HEK293T (cell line): ENCODE measurements around the gene NEMF.
"Not testable (repeated sequence)": the region's sequence is repeated elsewhere in the genome, so short reads cannot be mapped to it uniquely, and the experiment has no call there.

Source experiments
- CTCF ChIA-PET: fragments of 350-600 bp; formaldehyde crosslinking; extraction: SDS; loops from one replicate; lab custom pipeline; 2021; ENCODE audit warnings: antibody characterized with exemption, inconsistent platforms; lab: Yijun Ruan, JAX
- POLR2A ChIA-PET: fragments of 350-600 bp; formaldehyde crosslinking; extraction: SDS; loops from one replicate; lab custom pipeline; 2020; ENCODE audit warnings: antibody characterized with exemption, inconsistent platforms; lab: Yijun Ruan, JAX
- DNase-seq: peaks from one replicate; pipeline ENCODE4 v3.0.0; 2012; ENCODE audit warnings: mixed read lengths; ENCODE audit errors: extremely low spot score
- ARNT ChIP-seq: fragments of 450-650 bp; IDR thresholded peaks from 2 replicates; pipeline ENCODE4 v1.6.1; 2017; ENCODE audit warnings: mild to moderate bottlenecking
- BHLHE40 ChIP-seq: fragments of 450-650 bp; IDR thresholded peaks from 2 replicates; pipeline ENCODE4 v1.6.1; 2016; ENCODE audit warnings: mild to moderate bottlenecking, moderate library complexity, borderline replicate concordance
- CTBP1 ChIP-seq: fragments of 450-650 bp; IDR thresholded peaks from 2 replicates; pipeline ENCODE4 v1.6.1; 2016; ENCODE audit warnings: borderline replicate concordance
- ELF4 ChIP-seq: fragments of 450-650 bp; IDR thresholded peaks from 2 replicates; pipeline ENCODE4 v1.6.1; 2017; ENCODE audit warnings: antibody characterized with exemption
- FOXA1 ChIP-seq: fragments of 450-650 bp; IDR thresholded peaks from 2 replicates; pipeline ENCODE4 v1.6.1; 2016; ENCODE audit warnings: mild to moderate bottlenecking
- FOXK2 ChIP-seq: fragments of 450-650 bp; IDR thresholded peaks from 2 replicates; pipeline ENCODE4 v1.6.1; 2016; ENCODE audit warnings: mild to moderate bottlenecking
- FOXM1 ChIP-seq: fragments of 450-650 bp; IDR thresholded peaks from 2 replicates; pipeline ENCODE4 v1.6.1; 2017; ENCODE audit warnings: mild to moderate bottlenecking, borderline replicate concordance
- HDGF ChIP-seq: fragments of 450-650 bp; IDR thresholded peaks from 2 replicates; pipeline ENCODE4 v1.6.1; 2017; ENCODE audit warnings: antibody characterized with exemption, borderline replicate concordance
- L3MBTL2 ChIP-seq: fragments of 450-650 bp; conservative IDR thresholded peaks from 2 replicates; pipeline ENCODE4 v1.6.1; 2016; ENCODE audit warnings: mild to moderate bottlenecking
- LEF1 ChIP-seq: fragments of 450-650 bp; IDR thresholded peaks from 2 replicates; pipeline ENCODE4 v1.6.1; 2017; ENCODE audit warnings: mild to moderate bottlenecking, borderline replicate concordance
- NFRKB ChIP-seq: fragments of 450-650 bp; IDR thresholded peaks from 2 replicates; pipeline ENCODE4 v1.6.1; 2016; ENCODE audit warnings: mild to moderate bottlenecking, moderate library complexity
- SP1 ChIP-seq: fragments of 450-650 bp; IDR thresholded peaks from 2 replicates; pipeline ENCODE4 v1.6.1; 2017
- SUZ12 ChIP-seq: fragments of 450-650 bp; IDR thresholded peaks from 2 replicates; pipeline ENCODE4 v1.6.1; 2016; ENCODE audit warnings: mild to moderate bottlenecking
- TARDBP ChIP-seq: fragments of 450-650 bp; IDR thresholded peaks from 2 replicates; pipeline ENCODE4 v1.6.1; 2016
- ZNF384 ChIP-seq: fragments of 450-650 bp; IDR thresholded peaks from 2 replicates; pipeline ENCODE4 v1.6.1; 2016
- TF ChIP-seq, protein P1 (sequence below): fragments of 450-650 bp; IDR thresholded peaks from 2 replicates; pipeline ENCODE4 v1.6.1; 2016

Gene NEMF

DNA sequence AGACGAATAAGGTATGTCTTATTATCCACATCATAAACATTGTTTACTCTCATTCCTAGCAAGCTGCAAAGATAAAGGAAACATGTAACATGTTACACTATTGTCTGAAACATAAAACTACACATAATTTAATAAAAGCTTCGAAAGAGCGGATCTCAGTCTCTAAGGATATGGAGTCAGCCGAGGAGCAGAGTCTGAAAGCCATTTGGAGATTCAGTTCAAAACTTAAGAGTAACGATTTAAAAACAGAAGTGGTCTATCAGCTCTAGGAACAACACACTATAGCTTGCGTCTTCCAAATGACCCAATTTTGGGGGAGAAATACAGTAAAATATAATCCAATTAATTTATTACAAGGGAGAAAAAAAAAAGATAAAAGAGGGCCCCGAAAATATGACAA lies 775 bp downstream of the NEMF start:
- POLR2A ChIA-PET: interaction anchor here (0.8 to 4.2 kb wide), 21 partner anchors 8 to 708 kb away, joined by 3 to 57 read pairs (median 6); partner anchors contain the start of genes ARF6, ATL1, KLHDC2 and LRR1
- no peak for DNase-seq
- TF ChIP-seq ELF4: no peak
- no peak for TF ChIP-seq SP1
- no peak for TF ChIP-seq FOXM1
- no peak for TF ChIP-seq NFRKB
- no peak for TF ChIP-seq FOXA1
- TF ChIP-seq ZNF384: no peak
- no peak for TF ChIP-seq HDGF
- no peak for TF ChIP-seq SUZ12
- no peak for TF ChIP-seq LEF1
- CTCF ChIA-PET: interaction anchor here (0.7 to 5.9 kb wide), 5 partner anchors 8 to 283 kb away, joined by 3 to 79 read pairs (median 4); no protein-coding TSS in a partner anchor

- CTCF ChIA-PET: interaction anchor here (5.9 kb wide), 1 partner anchor 15 kb away, joined by 79 read pairs; no protein-coding TSS in a partner anchor
Observed at GRCh38 chr14:49849213-49849847, 3.3 kb downstream of the NEMF start.

GRCh38 chr14:49828640-49829039 lies 23.9 kb downstream of the NEMF start:
- ChIA-PET CTCF (interaction anchor here (0.7 kb wide), 2 partner anchors 195 to 199 kb away, joined by 3 to 4 read pairs; no protein-coding TSS in a partner anchor), POLR2A (interaction anchor here (0.6 kb wide), 1 partner anchor 23 kb away, joined by 4 read pairs; no protein-coding TSS in a partner anchor)
- DNase-seq: no peak
- TF ChIP-seq BHLHE40 (no peak), FOXM1 (no peak), TARDBP (no peak), CTBP1 (no peak), L3MBTL2 (no peak), ZNF384 (no peak), LEF1 (no peak), FOXK2 (no peak), NFRKB (no peak), ELF4 (no peak), SP1 (no peak), FOXA1 (no peak), SUZ12 (no peak), HDGF (no peak), ARNT (no peak)
- TF ChIP-seq, protein P1, sequence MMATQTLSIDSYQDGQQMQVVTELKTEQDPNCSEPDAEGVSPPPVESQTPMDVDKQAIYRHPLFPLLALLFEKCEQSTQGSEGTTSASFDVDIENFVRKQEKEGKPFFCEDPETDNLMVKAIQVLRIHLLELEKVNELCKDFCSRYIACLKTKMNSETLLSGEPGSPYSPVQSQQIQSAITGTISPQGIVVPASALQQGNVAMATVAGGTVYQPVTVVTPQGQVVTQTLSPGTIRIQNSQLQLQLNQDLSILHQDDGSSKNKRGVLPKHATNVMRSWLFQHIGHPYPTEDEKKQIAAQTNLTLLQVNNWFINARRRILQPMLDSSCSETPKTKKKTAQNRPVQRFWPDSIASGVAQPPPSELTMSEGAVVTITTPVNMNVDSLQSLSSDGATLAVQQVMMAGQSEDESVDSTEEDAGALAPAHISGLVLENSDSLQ: no peak

More at GRCh38 chr14:49849213-49849847, 3.3 kb downstream of the NEMF start:
- POLR2A ChIA-PET: interaction anchor here (1.1 kb wide), 2 partner anchors 13 to 215 kb away, joined by 3 to 5 read pairs; no protein-coding TSS in a partner anchor
- peak; percentile 63; the same call in 1 of the 2 replicates for TF ChIP-seq FOXK2
- TF ChIP-seq ARNT: peak; percentile 65
- TF ChIP-seq, protein P1: peak; percentile 96
- TF ChIP-seq FOXA1: peak; percentile 92
- TF ChIP-seq NFRKB: no peak
- TF ChIP-seq HDGF: no peak
- TF ChIP-seq CTBP1: peak; percentile 54; the same call in 1 of the 2 replicates
- no peak for DNase-seq

DNA sequence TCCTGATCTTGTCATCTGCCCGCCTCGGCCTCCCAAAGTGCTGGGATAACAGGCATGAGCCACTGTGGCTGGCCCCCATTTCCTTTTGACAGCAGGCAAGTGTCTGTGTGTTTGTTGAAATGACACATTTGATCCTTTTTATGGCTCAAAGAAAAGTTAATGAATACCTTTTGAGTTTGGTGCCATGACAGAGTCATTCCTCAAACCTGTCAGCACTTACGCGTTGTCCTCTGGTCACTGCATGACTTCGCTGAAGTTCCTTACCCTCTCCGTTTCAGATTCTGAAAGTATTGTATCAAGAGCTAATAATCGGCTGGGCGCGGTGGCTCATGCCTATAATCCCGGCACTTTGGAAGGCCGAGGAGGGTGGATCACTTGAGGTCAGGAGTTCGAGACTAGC lies 32.4 kb downstream of the NEMF start:
- POLR2A ChIA-PET: no interaction called here
- CTCF ChIA-PET: no interaction called here
- TF ChIP-seq NFRKB (no peak), LEF1 (no peak), ELF4 (no peak), ARNT (no peak)
- DNase-seq: no peak

DNA sequence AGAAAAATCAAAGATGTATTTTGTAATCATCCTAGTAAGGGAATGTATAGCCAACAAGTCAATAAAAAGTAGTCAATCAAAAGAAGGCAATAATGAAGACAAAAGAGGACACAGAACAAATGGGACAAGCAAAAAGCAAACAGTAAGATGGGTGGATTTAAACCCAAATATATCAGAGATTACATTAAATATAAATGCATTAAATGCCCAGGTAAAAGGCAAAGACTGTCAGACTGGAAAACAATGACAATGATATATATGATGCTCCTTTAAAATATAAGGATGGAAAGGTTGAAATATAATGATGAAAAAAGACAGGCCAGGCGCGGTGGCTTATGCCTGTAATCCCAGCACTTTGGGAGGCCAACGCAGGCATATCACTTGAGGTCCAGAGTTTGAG lies 35.7 kb downstream of the NEMF start:
- ChIA-PET POLR2A (no interaction called here), CTCF (no interaction called here)
- TF ChIP-seq BHLHE40 (no peak), ZNF384 (no peak), L3MBTL2 (no peak), FOXK2 (no peak), SUZ12 (no peak), ARNT (no peak), NFRKB (no peak), ELF4 (no peak)
- DNase-seq: no peak

DNA sequence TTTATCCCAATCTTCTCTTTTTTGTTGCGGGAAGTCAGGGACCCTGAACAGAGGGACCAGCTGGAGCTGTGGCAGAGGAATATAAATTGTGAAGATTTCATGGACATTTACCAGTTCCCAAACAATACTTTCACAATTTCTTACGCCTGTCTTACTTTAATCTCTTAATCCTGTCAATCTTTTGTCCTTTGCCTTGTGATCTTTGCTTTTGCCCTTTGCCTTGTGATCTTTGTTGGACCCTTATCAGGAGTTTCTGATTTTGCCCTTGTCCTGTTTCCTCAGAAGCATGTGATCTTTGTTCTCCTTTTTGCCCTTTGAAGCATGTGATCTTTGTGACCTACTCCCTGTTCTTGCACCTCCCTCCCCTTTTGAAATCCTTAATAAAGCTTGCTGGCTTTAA lies 36.5 kb downstream of the NEMF start:
- POLR2A ChIA-PET, DNase-seq, CTCF ChIA-PET: not testable (repeated sequence)

DNA sequence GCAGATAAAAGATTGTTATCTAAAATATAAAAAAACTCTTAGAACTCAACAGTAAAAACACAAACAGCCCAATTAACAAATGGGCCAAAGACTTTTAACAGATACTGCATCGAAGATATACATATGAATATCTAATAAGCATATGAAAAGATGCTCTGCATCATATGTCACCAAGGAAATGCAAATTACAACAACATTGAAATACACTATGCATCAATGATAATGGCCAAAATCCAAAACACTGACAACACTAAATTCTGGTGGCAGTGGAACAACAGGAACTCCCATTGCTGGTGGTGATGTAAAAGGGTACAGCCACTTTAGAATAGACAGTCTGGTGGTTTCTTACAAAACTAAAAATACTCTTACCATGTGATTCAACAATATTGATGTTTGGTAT lies 43.8 kb downstream of the NEMF start:
- no peak for TF ChIP-seq FOXM1
- no peak for TF ChIP-seq FOXA1
- no peak for TF ChIP-seq ZNF384
- TF ChIP-seq ELF4: no peak
- no peak for TF ChIP-seq ARNT
- TF ChIP-seq, protein P1: no peak
- no peak for TF ChIP-seq BHLHE40
- TF ChIP-seq LEF1: no peak
- TF ChIP-seq L3MBTL2: no peak
- TF ChIP-seq CTBP1: no peak
- no peak for TF ChIP-seq HDGF
- TF ChIP-seq SUZ12: no peak
- TF ChIP-seq TARDBP: no peak
- TF ChIP-seq NFRKB: no peak
- no peak for TF ChIP-seq SP1
- no peak for TF ChIP-seq FOXK2
- DNase-seq: no peak
- POLR2A ChIA-PET: no interaction called here
- CTCF ChIA-PET: interaction anchor here (0.6 kb wide), 1 partner anchor 296 kb away, joined by 4 read pairs; no protein-coding TSS in a partner anchor
